Lung microvascular endothelial cell (primary cell): ENCODE results near the gene TRMO. TPM values are rescaled to one million over a fixed set of nuclear protein-coding genes. Genes with fewer than 3 reads are reported as not detected.
"Not testable (repeated sequence)": the region's sequence is repeated elsewhere in the genome, so short reads cannot be mapped to it uniquely, and the experiment has no call there.

Experiments used
- DNase-seq, 2 donors: peaks; one replicate each; pipeline versions ENCODE4 v3.0.0 to v3.0.0-alpha.2; 2010; ENCODE audit warnings: low read depth in 2 of 2
- total RNA-seq: library from RNA; depleted of rRNA; stranded (reverse); fragments of >200 nt; gene quantifications from 2 replicates; pipeline ENCODE4 v1.2.1, GENCODE V29; 2014

The TRMO gene, protein sequence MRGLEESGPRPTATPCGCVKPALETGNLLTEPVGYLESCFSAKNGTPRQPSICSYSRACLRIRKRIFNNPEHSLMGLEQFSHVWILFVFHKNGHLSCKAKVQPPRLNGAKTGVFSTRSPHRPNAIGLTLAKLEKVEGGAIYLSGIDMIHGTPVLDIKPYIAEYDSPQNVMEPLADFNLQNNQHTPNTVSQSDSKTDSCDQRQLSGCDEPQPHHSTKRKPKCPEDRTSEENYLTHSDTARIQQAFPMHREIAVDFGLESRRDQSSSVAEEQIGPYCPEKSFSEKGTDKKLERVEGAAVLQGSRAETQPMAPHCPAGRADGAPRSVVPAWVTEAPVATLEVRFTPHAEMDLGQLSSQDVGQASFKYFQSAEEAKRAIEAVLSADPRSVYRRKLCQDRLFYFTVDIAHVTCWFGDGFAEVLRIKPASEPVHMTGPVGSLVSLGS
- total RNA-seq: 10.2 and 19.2 TPM in 2 replicates

DNA sequence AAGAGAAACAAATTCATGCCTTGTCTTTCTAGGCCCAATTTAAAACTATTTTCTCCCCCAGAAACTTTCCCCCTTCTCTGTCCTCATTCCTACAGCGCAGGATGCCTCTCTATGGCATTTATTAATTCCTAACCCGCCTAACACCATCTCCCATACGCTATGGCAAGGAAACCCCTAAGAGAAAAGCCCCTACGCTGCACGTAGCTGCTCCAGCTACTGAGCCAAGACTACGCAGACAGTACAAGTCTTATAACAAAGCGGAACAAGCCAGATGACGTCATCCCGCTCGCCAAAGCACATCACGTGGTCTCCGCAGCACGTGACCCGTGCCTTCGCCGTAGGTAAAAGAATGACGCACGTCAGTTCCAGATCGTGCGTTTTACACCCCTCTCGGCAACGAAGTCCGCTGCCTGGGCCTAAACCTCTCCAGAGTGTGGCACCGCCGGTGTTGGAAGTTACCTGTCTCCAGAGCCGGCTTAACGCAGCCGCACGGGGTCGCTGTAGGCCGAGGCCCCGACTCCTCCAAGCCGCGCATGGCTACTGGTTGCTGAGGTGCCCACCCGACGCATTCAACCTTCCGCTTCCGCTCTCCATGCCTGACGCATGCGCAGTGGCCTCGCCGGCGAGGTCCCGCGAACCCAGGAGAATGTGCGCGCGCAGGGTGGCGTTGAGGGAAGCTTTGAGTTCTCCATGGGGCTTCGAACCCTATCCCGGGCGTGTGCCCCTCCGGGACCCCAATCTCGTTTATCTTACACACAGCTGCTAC lies at the start of gene TRMO:
TRMO (minus strand) TSS at position 542 of the 766 bp plus-strand sequence; CDS start at position 535, 7 bp downstream.
- DNase-seq: peak; percentile 99

DNA sequence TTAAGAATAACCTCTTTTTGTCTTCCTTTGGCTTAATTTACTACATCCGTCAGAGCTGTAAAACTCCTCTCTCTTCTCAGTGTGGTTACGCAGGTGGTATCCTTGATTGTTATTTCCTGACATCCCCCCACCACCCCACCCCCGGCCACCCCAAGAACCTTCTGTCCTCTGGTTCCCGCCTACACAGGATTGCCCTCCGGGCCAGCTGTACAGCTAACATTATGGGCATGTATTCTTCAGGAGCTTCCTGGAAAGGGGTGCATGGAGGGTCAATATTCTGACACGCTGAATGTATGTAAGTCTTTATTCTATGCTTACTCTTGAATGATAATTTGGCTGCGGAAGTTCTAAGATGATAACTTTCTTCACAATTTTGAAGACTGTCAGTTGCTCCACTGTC lies 47.9 kb upstream of the TRMO start:
- no peak for DNase-seq

DNA sequence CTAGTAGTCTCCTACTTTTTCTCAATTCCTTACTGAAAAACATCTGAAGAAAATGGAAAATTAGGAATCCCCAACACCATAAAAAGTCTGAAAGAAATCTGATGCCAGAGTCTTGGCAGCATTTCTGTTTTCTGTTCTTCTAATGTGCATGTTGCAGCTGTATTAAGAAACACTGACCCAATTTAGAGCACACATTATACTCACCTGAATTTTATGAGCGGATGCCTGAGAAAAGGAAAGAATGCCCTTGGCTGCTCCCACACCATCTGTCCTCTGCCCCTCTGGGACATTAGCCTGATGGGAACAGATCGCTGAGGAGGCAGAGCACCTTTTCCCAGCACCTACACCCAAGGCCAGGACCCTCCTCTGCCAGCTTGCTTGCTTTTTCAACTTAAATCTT lies 46.7 kb upstream of the TRMO start:
- no peak for DNase-seq

DNA sequence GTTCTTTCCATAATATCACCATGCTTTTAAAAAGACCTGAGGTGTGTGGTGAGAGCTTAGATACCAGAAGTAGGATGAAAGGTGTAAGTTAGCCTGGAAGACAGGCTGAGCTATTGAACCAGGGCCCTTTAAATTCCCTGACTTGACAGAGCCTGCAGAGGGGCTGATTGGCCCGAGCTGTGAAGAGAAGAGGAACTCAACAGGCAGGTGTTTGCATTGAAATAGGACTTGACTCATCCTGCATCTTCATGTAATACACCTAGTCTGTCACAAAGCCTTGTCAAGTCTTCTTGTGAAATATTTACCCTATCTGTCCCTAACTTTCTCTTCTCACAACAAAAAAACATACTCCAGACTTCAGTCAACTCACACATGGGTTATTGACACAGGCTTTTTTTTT lies 44.2 kb upstream of the TRMO start:
- no peak for DNase-seq

DNA sequence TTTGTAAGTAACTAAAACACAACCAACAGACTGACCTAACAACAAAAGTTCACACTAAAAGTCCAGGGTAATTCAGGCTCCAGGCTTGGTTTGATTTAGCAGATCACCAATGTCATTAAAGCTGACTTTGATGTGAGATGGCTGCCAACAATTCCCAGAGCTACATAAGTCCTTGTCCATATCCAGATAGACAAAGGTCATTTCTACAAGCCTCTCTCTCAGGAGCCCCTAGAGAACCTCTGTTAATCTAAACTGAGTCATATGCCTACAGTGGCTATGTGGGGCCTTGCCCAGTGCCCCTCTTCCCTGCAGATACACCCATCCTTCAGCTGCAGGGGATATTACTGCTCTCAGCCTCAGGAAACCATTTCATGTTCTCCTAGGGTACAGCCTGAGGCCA lies 42.6 kb upstream of the TRMO start:
- no peak for DNase-seq

DNA sequence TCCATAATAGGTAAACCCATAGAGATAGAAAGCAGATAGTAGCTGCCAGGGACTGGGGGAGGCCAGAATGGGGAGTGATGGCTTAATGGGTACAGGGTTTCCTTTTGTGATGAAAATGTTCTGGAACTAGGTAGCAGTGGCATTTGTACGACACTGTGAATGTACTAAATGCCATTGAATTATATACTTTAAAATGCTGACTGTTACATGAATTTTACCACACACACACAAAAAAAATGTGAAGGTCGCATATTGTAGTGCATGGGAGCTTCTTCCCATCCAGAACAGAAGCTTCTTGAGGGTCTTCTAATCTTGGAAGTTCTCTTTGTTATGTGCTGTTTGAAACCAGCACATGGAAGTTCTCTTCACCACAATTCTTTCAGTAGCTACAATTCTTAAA lies 40.9 kb upstream of the TRMO start:
- DNase-seq: no peak

DNA sequence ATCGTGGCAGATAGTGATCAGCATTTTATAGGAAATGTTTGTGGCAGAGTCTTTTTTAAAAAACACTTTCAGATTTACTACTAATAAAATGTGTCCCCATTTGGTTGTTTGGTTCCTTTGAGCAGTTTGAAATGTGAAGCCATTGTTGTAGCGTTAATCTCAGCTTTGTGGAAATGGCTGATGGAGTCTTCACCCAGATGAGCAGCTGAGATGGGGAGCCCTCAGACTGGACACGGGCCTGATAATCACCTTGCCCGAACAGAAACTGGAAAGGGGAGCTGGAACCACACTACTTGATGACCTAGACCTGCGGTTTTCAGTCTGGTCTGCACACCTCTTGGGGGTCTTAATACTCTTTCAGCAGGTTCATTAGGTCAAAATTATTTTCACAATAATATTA lies 40.3 kb upstream of the TRMO start:
- DNase-seq: no peak

DNA sequence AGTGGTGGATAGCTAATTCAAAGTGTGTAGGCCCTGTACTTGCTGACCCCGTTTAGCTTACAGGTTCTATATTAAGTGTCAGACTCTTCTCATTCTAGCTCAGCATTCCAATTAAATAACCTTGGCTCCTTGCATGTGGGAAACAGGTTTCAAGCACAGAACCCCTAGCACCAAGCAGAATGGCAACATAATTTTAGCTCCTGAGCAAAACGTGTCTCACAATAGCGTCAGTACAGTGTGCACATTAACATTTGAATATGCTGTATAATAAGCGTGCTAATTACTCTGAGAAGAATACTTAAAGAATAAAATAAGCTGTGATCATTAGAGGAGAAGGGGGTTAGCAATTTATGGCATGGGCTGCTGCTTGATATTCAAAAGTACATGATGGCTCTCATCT lies 39.8 kb upstream of the TRMO start:
- DNase-seq: no peak

DNA sequence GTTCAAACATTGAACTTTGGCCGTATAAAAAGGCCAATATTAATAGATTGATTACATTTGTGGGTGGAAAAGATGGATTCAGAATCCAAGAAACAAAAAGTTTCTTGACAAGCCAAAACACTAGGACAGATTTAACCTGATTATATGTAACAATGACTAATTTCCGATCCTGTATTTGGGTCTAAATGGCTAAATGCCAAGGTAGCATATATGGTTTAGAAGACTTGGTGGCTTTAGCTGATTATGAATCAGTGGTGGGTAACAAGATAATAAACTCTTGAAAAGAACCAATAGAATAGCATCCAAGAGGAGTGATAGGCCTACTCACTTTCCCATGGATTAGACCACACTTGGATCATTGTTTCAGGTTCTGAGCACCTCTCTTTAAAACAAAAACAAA lies 39.1 kb upstream of the TRMO start:
- DNase-seq: peak in 1 of 2 donors; percentile 12

DNA sequence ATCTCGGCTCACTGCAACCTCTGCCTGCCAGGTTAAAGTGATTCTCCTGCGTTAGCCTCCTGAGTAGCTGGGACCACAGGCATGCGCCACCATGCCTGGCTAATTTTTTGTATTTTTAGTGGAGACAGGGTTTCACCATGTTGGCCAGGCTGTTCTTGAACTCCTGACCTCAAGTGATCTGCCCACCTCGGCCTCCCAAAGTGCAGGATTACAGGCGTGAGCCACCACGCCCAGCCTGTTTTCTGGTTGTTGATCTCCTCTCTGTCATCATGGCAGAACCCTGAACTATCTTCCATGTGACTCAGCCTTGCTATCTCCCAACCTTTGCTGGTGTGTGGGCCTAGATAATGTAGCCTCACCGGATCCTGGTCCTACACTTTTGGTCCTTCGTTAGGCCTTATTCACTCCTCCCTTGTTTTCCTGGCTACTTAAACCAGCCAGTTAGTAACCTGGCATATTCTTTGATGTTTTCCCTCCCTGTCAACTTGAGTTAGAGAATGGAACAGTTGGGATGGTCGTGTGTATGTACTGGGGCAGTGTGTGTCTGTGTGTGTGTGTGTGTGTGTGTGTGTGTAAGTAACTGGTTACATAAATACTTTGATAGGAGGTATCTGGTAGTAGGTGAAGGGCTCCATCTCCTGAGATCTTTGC lies 38.5 kb upstream of the TRMO start:
- not testable (repeated sequence) for DNase-seq

DNA sequence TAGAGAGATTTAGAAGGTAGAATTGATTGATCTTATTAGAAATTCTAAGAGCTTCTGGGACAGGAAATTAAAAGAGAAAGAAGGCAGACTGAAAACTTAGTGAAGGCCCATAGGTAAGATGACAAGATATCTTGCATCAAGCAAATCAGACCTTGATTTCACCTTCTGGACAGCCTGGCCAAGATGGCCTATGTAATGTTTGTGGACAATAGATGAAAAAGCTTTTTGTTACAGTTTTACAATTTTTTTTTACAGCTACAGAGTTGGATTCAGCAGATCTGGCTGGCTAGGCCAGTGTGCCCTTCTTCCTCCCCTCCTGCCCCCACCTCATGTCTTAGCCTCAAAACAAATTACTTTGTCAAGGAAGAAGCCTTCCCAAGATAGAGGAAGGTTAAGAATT lies 37.3 kb upstream of the TRMO start:
- DNase-seq: no peak

DNA sequence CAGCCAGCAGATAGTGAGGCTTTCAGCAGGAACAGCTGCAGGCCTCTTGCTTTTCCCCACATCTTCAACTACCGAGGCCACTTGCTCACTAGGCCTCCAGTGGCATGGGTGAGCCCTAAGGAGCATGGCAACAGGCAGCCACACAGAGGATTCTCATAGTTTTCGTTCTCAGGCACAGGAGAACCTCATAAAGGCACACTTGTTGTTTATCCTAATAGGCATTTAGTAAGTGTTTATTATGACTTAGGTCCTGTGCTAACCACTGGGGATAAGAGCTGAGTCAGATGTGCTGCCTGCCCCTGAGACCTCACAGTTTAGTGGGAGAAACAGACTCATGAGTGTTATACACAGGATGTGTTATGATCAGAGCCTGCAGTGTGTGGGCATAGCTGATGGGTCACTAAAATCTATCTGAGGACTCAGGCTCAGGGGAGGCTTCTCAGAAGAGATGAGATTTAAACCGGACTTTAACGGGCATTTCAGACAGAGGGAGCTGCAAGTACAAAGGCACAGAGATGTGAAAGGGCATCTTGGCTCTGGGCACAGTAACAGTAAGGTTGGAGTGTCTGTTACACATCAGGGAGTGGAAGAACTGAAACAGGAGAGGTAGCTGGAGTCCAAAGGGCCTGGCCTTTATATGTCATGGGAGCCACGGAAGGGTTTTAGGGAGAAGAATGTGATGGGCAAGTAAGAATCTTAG lies 36.7 kb upstream of the TRMO start:
- peak in 1 of 2 donors; percentile 45 for DNase-seq

DNA sequence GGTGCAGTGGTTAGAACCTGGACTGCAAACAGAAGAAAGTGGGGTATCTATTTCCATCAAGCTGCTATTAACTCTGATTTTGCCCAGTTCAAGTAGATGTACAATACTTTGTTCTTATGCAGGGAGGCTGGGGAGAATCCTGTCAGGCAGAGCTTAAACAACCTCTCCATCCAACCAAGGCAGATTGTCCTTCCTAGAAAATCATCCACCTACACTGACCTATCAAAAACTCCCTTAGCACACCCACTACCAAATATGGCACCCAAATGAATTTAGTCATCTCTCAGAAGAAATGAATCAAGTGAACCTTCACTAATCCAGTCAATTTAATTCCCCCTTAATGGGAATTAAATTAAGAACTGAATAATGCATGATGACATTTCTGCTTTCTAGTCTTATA lies 34.0 kb upstream of the TRMO start:
- no peak for DNase-seq

DNA sequence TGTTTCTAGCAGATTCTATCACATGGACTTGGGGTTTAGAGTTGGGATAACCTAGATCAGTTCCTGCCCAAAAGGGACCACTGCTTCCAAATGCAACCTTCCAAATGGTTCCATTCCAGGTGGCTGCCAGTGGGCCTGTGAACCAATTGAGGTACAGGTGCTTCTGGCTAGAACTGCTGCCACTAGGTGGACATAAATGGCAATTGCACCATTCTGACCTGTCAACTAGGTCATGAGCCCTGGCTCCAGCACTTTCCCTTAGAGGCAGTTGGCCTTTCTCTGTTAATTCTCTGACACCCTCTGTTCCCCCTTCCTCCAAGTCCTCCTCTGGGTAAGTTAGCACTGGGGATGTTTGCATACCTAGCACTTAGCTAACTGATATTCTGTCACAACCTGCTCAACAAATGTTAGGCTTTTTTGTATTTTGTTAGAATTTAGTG lies 32.3 kb upstream of the TRMO start:
- peak; percentile 36 to 63 for DNase-seq

DNA sequence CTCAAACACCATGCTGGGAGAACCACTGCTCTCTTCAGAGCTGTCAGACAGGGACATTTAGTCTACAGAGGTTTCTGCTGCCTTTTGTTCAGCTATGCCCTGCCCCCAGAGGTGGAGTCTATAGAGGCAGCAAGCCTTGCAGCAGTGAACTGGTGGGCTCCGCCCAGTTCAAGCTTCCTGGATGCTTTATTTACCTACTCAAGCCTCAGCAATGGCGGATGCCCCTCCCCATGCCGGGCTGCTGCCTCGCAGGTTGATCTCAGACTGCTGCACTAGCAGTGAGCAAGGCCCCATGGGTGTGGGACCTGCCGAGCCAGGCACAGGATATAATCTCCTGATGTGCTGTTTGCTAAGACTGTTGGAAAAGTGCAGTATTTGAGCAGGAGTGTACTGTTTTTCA lies 28.6 kb upstream of the TRMO start:
- not testable (repeated sequence) for DNase-seq

DNA sequence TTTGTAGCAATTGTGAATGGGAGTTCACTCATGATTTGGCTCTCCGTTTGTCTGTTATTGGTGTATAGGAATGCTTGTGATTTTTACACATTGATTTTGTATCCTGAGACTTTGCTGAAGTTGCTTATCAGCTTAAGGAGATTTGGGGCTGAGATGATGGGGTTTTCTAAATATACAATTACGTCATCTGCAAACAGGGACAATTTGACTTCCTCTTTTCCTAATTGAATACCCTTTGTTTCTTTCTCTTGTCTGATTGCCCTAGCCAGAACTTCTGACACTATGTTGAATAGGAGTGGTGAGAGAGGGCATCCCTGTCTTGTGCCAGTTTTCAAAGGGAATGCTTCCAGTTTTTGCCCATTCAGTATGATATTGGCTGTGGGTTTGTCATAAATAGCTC lies 24.8 kb upstream of the TRMO start:
- not testable (repeated sequence) for DNase-seq

DNA sequence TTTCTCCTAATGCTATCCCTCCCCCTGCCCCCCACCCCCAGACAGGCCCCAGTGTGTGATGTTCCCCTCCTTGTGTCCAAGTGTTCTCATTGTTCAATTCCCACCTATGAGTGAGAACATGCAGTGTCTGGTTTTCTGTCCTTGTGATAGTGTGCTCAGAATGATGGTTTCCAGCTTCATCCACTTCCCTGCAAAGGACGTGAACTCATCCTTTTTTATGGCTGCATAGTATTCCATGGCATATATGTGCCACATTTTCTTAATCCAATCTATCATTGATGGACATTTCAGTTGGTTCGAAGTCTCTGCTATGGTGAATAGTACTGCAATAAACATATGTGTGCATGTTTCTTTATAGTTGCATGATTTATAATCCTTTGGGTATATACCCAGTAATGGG lies 23.2 kb upstream of the TRMO start:
- not testable (repeated sequence) for DNase-seq

DNA sequence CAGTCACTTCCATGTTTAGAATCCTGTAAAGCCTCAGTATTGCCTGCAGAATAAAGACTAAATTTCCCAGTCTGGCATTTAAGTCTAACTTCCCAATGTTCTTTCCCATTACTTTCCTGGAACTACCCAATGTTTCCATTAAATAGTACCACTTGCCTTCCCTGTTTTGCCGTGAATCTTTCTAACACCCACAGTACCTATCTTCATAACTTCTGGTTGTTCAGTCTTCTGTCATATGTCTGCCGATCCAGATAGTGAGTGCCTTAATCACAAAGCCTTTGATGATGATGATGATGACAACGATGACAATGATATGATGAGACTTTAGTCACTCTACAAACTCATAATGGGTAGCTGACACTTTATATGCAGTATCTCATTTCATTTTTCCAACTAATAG lies 22.3 kb upstream of the TRMO start:
- DNase-seq: no peak

DNA sequence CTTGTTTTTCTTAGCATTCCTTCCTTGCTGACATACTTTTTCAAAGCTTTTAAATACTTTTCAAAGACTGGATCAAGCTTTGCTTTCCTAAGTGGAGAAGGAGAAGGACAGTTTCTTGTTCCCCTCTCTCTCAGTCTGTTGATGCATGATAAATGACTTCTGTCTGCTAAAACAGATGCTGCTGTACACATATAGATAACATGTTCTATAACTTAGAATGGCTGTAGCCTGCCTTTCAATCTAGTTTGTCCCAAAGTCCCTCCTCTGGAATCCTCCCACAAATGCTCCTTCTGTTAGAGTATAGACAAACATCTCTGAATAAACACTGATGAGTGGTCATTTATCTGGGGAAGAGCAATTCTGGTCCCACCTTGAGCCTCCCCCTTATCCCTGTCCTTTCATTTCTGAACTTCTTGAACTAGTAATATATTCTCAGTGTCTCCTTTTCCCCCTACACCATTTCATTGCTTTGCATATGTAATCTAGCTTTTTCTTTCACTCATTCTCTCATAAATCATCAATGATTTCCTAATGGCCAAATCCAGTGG lies 21.1 kb upstream of the TRMO start:
- DNase-seq: no peak

DNA sequence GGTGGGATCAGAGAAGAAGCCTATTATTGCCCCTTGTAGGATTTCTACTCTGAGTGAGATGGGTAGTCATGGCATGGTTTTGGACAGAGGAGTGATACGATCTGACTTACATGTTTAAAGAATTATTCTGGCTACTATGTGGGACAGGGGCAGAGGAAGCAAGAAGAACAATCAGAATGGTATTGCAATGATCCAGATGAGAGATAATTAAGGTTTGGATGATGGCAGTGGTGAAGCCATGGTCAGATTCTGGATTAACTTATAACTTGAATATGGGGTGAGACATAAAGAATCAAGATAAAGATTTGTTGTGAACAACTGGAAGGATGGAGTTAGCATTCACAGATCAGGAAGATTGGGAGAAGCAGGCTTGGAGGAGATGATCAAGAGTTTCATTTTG lies 19.0 kb upstream of the TRMO start:
- no peak for DNase-seq

DNA sequence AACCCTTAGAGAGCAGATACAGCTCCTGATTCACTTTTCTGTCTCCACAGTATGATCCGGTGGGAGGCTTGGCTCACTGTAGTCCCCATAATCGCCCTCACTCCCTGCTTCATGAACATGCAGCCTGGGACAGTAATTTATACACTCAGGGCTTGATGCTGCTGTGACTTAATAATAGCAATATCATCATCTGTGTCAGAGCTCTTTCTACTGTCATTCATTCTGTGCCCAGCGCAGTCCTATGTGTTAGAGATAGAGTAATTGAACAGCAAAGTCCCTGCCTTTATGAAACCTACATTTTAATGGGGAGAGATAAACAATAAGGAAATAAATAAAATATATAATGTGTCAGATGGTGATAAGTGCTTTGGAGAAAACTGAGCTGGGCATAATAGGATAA lies 18.4 kb upstream of the TRMO start:
- no peak for DNase-seq
